OCI-LY3 (cell line): ENCODE data around the gene MATK.
A peak's percentile ranks its signal among the peaks of the same experiment; 100 is the strongest.

Experiments used
- H2AFZ ChIP-seq: fragments of 200-600, 300-600 bp; shearing (Covaris generic); 2 replicates; pipeline ENCODE4 v1.6.0; 2014; ENCODE audit warnings: antibody characterized with exemption, low read depth, low read length
- H3K27ac ChIP-seq: fragments of 200-600, 300-600 bp; sonication (generic); 2 replicates; pipeline ENCODE4 v1.5.1; 2014; ENCODE audit warnings: mild to moderate bottlenecking, low read length, moderate library complexity, mixed read lengths
- H3K27me3 ChIP-seq: fragments of 200-600, 300-600 bp; sonication (generic); 2 replicates; pipeline ENCODE4 v1.6.1; 2014; ENCODE audit warnings: low read depth, low read length, mixed read lengths
- H3K36me3 ChIP-seq: fragments of 200-600, 300-600 bp; sonication (generic); replicated peaks from 2 replicates; pipeline ENCODE3; 2014; ENCODE audit warnings: low read depth, low read length, mixed read lengths
- H3K4me1 ChIP-seq: fragments of 300-600, 200-600 bp; sonication (generic); 2 replicates; pipeline ENCODE4 v1.6.1; 2014; ENCODE audit warnings: low read length, mixed read lengths
- H3K4me2 ChIP-seq: fragments of 200-600, 300-600 bp; sonication (generic); 2 replicates; pipeline ENCODE4 v1.6.1; 2014; ENCODE audit warnings: low read length, mixed read lengths
- H3K4me3 ChIP-seq: fragments of 300-600, 200-600 bp; sonication (generic); 2 replicates; pipeline ENCODE4 v1.5.1; 2014; ENCODE audit warnings: antibody characterized with exemption, mild to moderate bottlenecking, low read length, moderate library complexity
- H3K79me2 ChIP-seq: fragments of 300-600, 200-600 bp; shearing (Covaris generic); 2 replicates; pipeline ENCODE4 v1.6.1; 2014; ENCODE audit warnings: mild to moderate bottlenecking, low read length, mixed read lengths
- H3K9ac ChIP-seq: fragments of 300-600, 200-600 bp; shearing (Covaris generic); 2 replicates; pipeline ENCODE4 v1.6.0; 2014; ENCODE audit warnings: mild to moderate bottlenecking, low read length, moderate library complexity
- H3K9me3 ChIP-seq: fragments of 200-600, 300-600 bp; shearing (Covaris generic); 2 replicates; pipeline ENCODE4 v1.6.1; 2014; ENCODE audit warnings: low read length, mixed read lengths; ENCODE audit not compliant: insufficient read depth
- H4K20me1 ChIP-seq: fragments of 200-600, 300-600 bp; sonication (generic); 2 replicates; pipeline ENCODE4 v1.6.1; 2016; ENCODE audit warnings: low read length, mixed read lengths; ENCODE audit not compliant: insufficient read depth
- CTCF ChIP-seq: fragments of 200-600, 300-600 bp; sonication (generic); IDR thresholded peaks from 2 replicates; pipeline ENCODE4 v1.5.1; 2014; ENCODE audit warnings: antibody characterized with exemption, low read length, low read depth
- EZH2phosphoT487 ChIP-seq: fragments of 200-600 bp; shearing (Covaris generic); IDR thresholded peaks from 2 replicates; pipeline ENCODE4 v1.6.1; 2018; ENCODE audit warnings: antibody characterized with exemption, mixed run types, low read depth

Gene MATK

GRCh38 chr19:3814648-3815047, 28.5 kb upstream of the MATK start:
- no peaks in the 10 kb centered on the region for H3K79me2 ChIP-seq
- H3K4me2 ChIP-seq = no peak overlapping the region
- no peaks in the 10 kb centered on the region; the same call in 1 of the 2 replicates for H3K27me3 ChIP-seq
- no peak overlapping the region for H3K27ac ChIP-seq
- no peak overlapping the region for H3K9ac ChIP-seq
- no peaks in the 10 kb centered on the region for H3K36me3 ChIP-seq
- peaks cover 17% of the 10 kb centered on the region for H3K4me1 ChIP-seq
- no peaks in the 10 kb centered on the region for H3K9me3 ChIP-seq
- TF ChIP-seq EZH2phosphoT487 (no peak), CTCF (no peak)
- H3K4me3 ChIP-seq = no peak overlapping the region
- no peaks in the 10 kb centered on the region for H4K20me1 ChIP-seq
- no peak overlapping the region for H2AFZ ChIP-seq

- H3K79me2 ChIP-seq = no peaks in the 10 kb centered on the region
- no peak overlapping the region for H3K4me3 ChIP-seq
- no peaks in the 10 kb centered on the region for H3K9me3 ChIP-seq
- H3K9ac ChIP-seq = no peak overlapping the region
- no peak overlapping the region for H3K27ac ChIP-seq
- H3K4me1 ChIP-seq = peaks cover 21% of the 10 kb centered on the region
- H3K27me3 ChIP-seq = no peaks in the 10 kb centered on the region; the same call in 1 of the 2 replicates
- no peak for TF ChIP-seq CTCF
- TF ChIP-seq EZH2phosphoT487 = no peak
- H3K36me3 ChIP-seq = no peaks in the 10 kb centered on the region
- no peaks in the 10 kb centered on the region for H4K20me1 ChIP-seq
- no peak overlapping the region for H2AFZ ChIP-seq
- H3K4me2 ChIP-seq = no peak overlapping the region
Measured at GRCh38 chr19:3813473-3814392, 27.6 kb upstream of the MATK start.

- H3K79me2 ChIP-seq = no peaks in the 10 kb centered on the region
- H3K4me3 ChIP-seq = peak overlapping the region; percentile 45
- H3K27ac ChIP-seq = peak overlapping the region; percentile 35; the same call in 1 of the 2 replicates
- peak overlapping the region; percentile 40; the same call in 1 of the 2 replicates for H3K9ac ChIP-seq
- no peaks in the 10 kb centered on the region; the same call in 1 of the 2 replicates for H3K27me3 ChIP-seq
- TF ChIP-seq CTCF = no peak
- TF ChIP-seq EZH2phosphoT487 = no peak
- no peaks in the 10 kb centered on the region; the same call in 1 of the 2 replicates for H3K9me3 ChIP-seq
- peak overlapping the region; percentile 30; the same call in 1 of the 2 replicates for H2AFZ ChIP-seq
- H3K4me2 ChIP-seq = peak overlapping the region; percentile 75
- H3K4me1 ChIP-seq = peaks cover 21% of the 10 kb centered on the region
- no peaks in the 10 kb centered on the region for H3K36me3 ChIP-seq
- H4K20me1 ChIP-seq = no peaks in the 10 kb centered on the region
Measured at GRCh38 chr19:3810708-3811355, 24.7 kb upstream of the MATK start.
